Right lobe of liver (tissue), 6 donors: ENCODE results near the gene FCGBP. TPM values are rescaled to one million over a fixed set of nuclear protein-coding genes. Genes with fewer than 3 reads are reported as not detected.

ENCODE experiments used
- ATAC-seq, 4 donors: fragments of 200-7000 bp; cut with Tn5 transposase; one replicate each; pipeline ENCODE4 v1.9.1; 2020; ENCODE audit warnings: mild to moderate bottlenecking in 4 of 4, moderate library complexity in 4 of 4
- DNase-seq, 3 donors: peaks; one replicate each; pipeline ENCODE4 v3.0.0-alpha.2; 2020
- H3K27ac ChIP-seq, 3 donors: fragments of 200-600 bp; one replicate each; pipeline ENCODE4 v1.8.0; 2022
- H3K27me3 ChIP-seq, 2 donors: fragments of 200-600 bp; one replicate each; pipeline ENCODE4 v1.8.0; 2022
- H3K36me3 ChIP-seq, 4 donors: fragments of 200-600 bp; sonication (generic) in 1 of 4; one replicate each; pipeline versions ENCODE4 v1.5.1 to v1.8.0; 2017 to 2022; ENCODE audit warnings: control low read depth in 1 of 4
- H3K4me1 ChIP-seq, 4 donors: fragments of 200-600 bp; sonication (generic) in 1 of 4; one replicate each; pipeline versions ENCODE4 v1.5.1 to v1.8.0; 2017 to 2022; ENCODE audit warnings: control low read depth in 1 of 4
- H3K4me3 ChIP-seq, 3 donors: fragments of 200-600 bp; one replicate each; pipeline ENCODE4 v1.8.0; 2022
- H3K9me3 ChIP-seq, 4 donors: fragments of 200-600 bp; sonication (generic) in 1 of 4; one replicate each; pipeline versions ENCODE4 v1.5.1 to v1.8.0; 2017 to 2022; ENCODE audit warnings: control low read depth in 1 of 4
- POLR2A ChIP-seq: fragments of 450-650 bp; IDR thresholded peaks from one replicate; pipeline ENCODE4 v1.6.1; 2017; ENCODE audit warnings: antibody characterized with exemption, mild to moderate bottlenecking
- WGBS: methylation state at CpG from one replicate; pipeline ENCODE4 v1.1.6; 2018; ENCODE audit warnings: low coverage, low lambda C conversion rate; ENCODE audit not compliant: insufficient coverage; ENCODE audit errors: missing lambda C conversion rate; 5-methylcytosine and 5-hydroxymethylcytosine counted together
- intact Hi-C, 2 donors: fragments of 100-400 bp; cut with DNase I; formaldehyde crosslinking; loops; one replicate each; pipeline versions ENCODE4 v1.11.2 to v1.14.1; 2022
- total RNA-seq, 6 experiments: library from RNA; depleted of rRNA in 2 of 6; stranded (reverse); fragments of >200 nt in 2 of 6; fragmentation: NEBNext Ultra II Directional in 3 of 6; extraction: Animal tissue kit (Norgen Biotek cat#: 25700) in 3 of 6; gene quantifications; one replicate each; pipeline versions ENCODE4 v1.1.0 to v1.2.4, GENCODE V29; 2016 to 2023
- TF ChIP-seq, protein P1 (sequence below), 4 donors: fragments of 200-600 bp in 3 of 4; fragments of 450-650 bp in 1 of 4; IDR thresholded peaks; one replicate each; pipeline versions ENCODE4 v1.5.1 to v1.8.0; 2016 to 2022; ENCODE audit warnings: antibody characterized with exemption in 4 of 4, mild to moderate bottlenecking in 2 of 4
- donor health status: DM: no; HTN: yes; CAD: no.
- donor health status: DM: no; HTN: no; CAD: no.
- donor health status: DM: no; HTN: no; CAD: no.
- donor health status: DM: no; HTN: yes; CAD: no.
- donor health status: DM: no; HTN: yes; CAD: no.

FCGBP gene
- total RNA-seq, 6 experiments from 2014 or later = 3.8 to 31.6 (median 3.9) TPM

DNA sequence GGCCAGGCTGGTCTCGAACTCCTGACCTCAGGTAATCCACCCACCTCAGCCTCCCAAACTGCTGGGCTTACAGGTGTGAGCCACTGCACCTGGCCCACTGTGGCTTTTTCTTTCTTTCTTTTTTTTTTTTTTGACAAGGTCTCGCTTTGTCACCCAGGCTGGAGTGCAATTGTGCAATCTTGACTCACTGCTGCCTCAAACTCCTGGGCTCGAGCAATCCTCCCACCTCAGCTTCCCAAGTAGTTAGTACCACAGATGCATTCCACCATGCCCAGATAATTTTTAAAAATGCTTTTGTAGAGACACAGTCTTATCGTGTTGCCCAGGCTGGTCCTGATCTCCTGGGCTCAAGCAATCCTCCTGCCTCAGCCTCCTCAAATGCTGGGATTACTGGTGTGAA, 12.1 kb upstream of the FCGBP start:
- H3K27me3 ChIP-seq = no peaks in the 10 kb centered on the region
- TF ChIP-seq, protein P1, sequence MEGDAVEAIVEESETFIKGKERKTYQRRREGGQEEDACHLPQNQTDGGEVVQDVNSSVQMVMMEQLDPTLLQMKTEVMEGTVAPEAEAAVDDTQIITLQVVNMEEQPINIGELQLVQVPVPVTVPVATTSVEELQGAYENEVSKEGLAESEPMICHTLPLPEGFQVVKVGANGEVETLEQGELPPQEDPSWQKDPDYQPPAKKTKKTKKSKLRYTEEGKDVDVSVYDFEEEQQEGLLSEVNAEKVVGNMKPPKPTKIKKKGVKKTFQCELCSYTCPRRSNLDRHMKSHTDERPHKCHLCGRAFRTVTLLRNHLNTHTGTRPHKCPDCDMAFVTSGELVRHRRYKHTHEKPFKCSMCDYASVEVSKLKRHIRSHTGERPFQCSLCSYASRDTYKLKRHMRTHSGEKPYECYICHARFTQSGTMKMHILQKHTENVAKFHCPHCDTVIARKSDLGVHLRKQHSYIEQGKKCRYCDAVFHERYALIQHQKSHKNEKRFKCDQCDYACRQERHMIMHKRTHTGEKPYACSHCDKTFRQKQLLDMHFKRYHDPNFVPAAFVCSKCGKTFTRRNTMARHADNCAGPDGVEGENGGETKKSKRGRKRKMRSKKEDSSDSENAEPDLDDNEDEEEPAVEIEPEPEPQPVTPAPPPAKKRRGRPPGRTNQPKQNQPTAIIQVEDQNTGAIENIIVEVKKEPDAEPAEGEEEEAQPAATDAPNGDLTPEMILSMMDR (IDR thresholded peaks at IDR 0.05) = no peak
- no peak for TF ChIP-seq POLR2A
- no peak overlapping the region for H3K4me3 ChIP-seq
- DNase-seq (no peak), ATAC-seq (no peak)
- H3K4me1 ChIP-seq = peaks cover 0 to 13% (median 6%) of the 10 kb centered on the region in 4 donors
- H3K9me3 ChIP-seq = no peaks in the 10 kb centered on the region
- WGBS = 49% methylated on average over 4 of the region's 4 CpGs
- intact Hi-C loops = no loop called here
- no peak overlapping the region for H3K27ac ChIP-seq
- H3K36me3 ChIP-seq = no peaks in the 10 kb centered on the region

DNA sequence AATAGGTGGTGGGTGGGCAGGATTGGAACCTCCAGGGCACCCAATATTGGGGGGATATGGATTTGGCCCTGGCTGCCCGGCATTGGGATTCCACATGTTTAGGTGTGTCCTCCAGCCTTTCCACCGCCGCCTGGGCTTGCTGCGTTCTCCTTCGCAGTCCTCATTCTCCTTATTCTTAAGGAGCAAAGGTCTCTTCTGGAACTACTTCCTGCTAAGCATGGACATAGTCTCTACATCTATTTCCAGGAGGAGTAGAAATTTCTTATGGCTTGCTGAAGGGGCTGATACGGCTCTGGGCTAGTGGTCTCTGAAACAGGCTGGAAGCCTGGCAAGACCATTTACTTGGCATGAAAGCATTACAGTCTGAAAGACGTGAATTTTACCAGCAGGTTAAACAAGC, 9.2 kb upstream of the FCGBP start:
- no peaks in the 10 kb centered on the region for H3K36me3 ChIP-seq
- H3K4me3 ChIP-seq = no peak overlapping the region
- H3K27ac ChIP-seq = no peak overlapping the region
- no peak for ATAC-seq
- peaks cover 0 to 13% (median 6%) of the 10 kb centered on the region in 4 donors for H3K4me1 ChIP-seq
- WGBS = 76% methylated on average over 5 of the region's 7 CpGs
- no peak for DNase-seq
- no peaks in the 10 kb centered on the region for H3K9me3 ChIP-seq
- no peaks in the 10 kb centered on the region for H3K27me3 ChIP-seq
- TF ChIP-seq, protein P1 (IDR thresholded peaks at IDR 0.05) = no peak
- TF ChIP-seq POLR2A = no peak
- intact Hi-C loops = no loop called here

DNA sequence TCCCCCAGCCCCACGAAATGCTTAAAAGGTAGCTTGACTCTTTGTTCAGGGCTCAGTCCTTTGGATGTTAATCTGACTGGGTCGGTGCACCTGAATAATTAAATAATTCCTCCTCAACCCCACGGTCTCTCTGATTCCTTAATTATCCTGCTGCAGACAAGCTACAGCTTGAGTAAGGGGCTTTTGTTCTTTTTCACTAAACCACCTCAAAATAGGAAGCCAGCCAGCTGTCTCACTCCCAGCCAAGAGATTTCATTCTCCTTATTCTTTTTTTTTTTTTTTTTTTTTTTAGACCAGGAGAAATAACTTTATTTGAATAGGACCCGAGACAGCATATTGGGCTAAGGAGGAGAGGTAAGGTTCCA, 7.9 kb upstream of the FCGBP start:
- intact Hi-C loops = no loop called here
- H3K4me1 ChIP-seq = peaks cover 0 to 13% (median 6%) of the 10 kb centered on the region in 4 donors
- TF ChIP-seq POLR2A = no peak
- TF ChIP-seq, protein P1 (IDR thresholded peaks at IDR 0.05) = no peak
- H3K27me3 ChIP-seq = no peaks in the 10 kb centered on the region
- H3K27ac ChIP-seq = no peak overlapping the region
- H3K4me3 ChIP-seq = no peak overlapping the region
- no peaks in the 10 kb centered on the region for H3K36me3 ChIP-seq
- no peak for DNase-seq
- no peaks in the 10 kb centered on the region for H3K9me3 ChIP-seq
- 58% methylated on average over 3 of the region's 4 CpGs for WGBS
- no peak for ATAC-seq

DNA sequence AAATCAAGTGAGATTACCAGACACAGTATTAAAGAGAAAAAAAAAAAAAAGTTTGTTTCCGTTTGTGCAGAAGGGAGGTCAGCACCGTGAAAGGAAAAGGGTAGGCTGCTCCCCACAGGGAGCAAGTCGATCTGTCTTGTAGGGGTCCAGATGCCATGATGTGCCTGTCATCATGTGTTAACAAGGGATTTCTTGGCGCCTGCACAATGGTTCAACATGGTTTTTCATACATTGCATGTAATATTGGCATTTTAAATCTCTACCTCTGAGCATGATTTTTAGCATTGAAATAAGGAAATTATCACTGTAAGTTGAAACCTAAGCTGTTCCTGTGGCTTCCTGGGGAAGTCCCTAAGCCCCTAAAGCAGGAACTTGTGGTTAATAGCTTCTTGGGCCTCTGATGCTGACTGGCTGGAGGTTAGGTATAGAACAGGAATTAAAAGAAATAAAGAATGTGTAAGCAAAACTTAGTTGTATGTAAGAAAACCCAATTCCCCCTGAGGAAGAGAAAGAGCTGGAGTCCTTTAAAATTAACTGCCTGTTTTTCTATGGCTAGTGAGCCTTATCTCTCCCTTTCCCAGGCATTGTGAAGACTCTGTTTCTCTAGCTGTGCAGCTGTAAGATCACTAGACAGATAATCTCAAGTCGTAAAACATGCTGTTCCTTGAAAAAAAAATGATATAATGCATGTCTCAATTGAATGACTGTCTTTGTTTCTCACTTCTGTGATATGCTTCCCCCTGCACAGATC, 7.4 kb upstream of the FCGBP start:
- TF ChIP-seq POLR2A = no peak
- TF ChIP-seq, protein P1 (IDR thresholded peaks at IDR 0.05) = no peak
- Histone ChIP-seq H3K27ac (no peak overlapping the region), H3K9me3 (no peaks in the 10 kb centered on the region), H3K27me3 (no peaks in the 10 kb centered on the region), H3K4me1 (peaks cover 0 to 13% (median 6%) of the 10 kb centered on the region in 4 donors), H3K4me3 (no peak overlapping the region), H3K36me3 (no peaks in the 10 kb centered on the region)
- WGBS = 30% methylated on average over 5 of the region's 5 CpGs
- no peak for DNase-seq
- intact Hi-C loops = no loop called here
- ATAC-seq = peak; percentile 56 to 71 (median 58)
